Measurements from ENCODE around the gene CCDC134.

The CCDC134 gene

DNA sequence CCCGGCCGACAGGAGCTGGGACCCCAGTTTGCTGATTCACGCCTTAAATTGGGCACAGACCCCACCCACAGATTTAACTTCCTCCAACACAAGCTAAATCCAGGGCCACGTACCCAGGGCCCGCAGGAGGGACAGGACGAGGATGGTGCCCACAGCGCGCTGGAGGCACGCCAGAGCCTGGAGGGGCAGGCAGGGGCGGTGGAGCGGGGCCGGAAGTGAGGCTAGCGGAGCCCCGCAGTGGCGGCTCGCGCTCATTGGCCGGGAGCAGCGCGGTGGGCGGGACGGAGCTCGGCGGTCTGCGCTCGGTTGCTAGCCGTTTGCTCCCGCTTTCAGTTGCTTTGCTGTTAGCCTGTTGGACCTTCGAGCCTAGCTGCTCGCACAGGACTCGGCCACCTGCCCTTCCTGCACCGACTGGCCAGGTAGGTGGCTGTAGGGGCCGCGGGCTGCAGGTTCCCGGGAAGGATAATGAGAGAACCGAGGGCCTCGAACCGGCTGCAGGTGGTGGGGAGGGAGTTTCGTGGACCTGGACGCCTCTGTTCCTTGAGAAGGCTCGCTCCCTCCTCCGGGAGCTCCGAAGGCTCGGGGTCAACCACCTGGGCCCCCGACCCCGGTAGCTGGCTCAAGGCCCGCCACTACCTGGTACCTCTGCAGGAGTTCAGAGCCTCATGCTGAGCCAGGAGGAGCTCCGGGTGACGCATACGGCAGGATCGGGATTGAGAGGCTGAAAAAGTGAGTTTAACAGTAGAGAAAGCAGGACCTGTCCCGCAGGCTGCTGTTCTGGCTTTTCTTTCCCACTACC, at the start of gene CCDC134:
TSS of gene CCDC134 (plus strand) at position 332 of the 799 bp plus-strand sequence. CDS start 8,212 bp downstream, outside the sequence.
- no CpG with 5 or more reads among the region's 52 CpGs for WGBS (ENCODE audit: insufficient coverage, insufficient read length)
- H3K36me3 ChIP-seq (ENCODE audit: control insufficient read depth, insufficient read depth, low read length): no peaks in the 10 kb centered on the region
- no peaks in the 10 kb centered on the region for H3K27me3 ChIP-seq (ENCODE audit: control insufficient read depth, insufficient read depth, low read length)
- peak; percentile 67 for DNase-seq (ENCODE audit: low read depth, low spot score)
- no peak within 1 kb of the TSS for H3K27ac ChIP-seq (ENCODE audit: low read length)
- no peaks in the 10 kb centered on the region for H3K9me3 ChIP-seq (ENCODE audit: control insufficient read depth, insufficient read depth, low read length)
- H3K4me3 ChIP-seq (ENCODE audit: low read length): peak within 1 kb of the TSS; percentile 73
- peaks cover 4% of the 10 kb centered on the region; the same call in 1 of the 2 replicates for H3K4me1 ChIP-seq (ENCODE audit: control insufficient read depth, insufficient read depth, low read length)

DNA sequence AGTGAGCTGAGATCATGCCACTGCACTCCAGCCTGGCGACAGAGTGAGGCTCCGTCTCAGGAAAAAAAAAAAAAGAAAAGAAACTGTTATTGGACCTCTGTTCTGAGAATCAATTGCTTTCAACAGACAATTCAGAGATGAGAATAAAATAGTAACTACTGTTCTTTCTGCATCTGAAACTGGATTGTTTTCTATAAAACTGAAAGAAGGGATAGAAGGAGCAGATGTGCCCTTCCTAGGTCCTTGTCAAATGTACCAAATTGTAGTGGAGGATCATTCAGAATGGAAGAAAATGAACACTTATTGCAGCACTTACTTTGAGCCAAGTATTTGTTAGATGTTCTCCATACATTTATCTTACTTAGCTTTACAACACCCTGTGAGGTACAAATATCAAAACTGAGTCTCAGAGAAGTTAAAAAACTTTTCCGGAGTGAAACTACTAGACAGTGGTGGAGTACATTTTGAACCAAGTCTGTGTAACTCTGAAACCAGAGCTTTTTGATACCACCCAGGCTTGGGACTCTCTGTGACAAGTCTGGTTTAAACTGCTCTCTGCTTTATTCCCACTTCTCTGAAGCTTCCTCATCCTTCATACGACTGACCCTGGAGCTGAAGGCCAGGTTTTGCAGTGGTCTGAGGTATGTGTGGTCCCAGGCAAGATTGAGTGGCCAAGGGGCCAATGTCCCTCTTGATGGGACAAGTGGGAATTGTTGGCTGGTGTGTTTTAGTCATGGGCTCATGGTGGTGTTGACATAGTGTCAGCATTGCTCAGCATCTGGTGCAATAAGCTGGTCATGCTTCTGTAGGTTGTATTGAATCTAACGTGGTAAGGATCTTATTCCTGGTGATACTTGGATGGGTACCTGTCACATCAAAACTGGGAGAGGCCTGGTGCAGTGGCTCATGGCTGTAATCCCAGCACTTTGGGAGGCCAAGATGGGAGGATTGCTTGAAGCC, 48.2 kb upstream of the CCDC134 start:
- DNase-seq (ENCODE audit: low read depth, low spot score): no peak
- no CpG with 5 or more reads among the region's 5 CpGs for WGBS (ENCODE audit: insufficient coverage, insufficient read length)

DNA sequence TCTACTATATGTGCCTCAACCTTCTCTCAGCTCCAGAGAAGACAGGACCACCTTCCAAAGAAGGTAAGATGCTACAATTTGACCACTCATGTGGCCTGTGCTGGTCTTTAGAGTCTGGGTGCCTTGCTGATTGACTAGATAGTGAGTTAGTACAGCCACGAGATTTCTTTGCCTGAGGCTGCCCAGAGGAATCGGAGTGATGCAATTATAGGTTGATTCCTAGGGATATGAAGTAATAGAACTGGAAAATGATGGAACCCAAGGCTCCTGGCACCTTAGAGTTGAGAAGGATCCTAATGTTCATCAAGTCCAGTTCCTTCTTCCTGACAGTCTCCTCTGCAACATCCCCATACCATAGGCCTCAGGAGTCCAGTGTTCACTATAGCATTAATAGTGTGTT, 46.5 kb upstream of the CCDC134 start:
- no peaks in the 10 kb centered on the region for H3K27me3 ChIP-seq (ENCODE audit: control insufficient read depth, insufficient read depth, low read length)
- no peak overlapping the region for H3K4me3 ChIP-seq (ENCODE audit: low read length)
- no peak overlapping the region for H3K27ac ChIP-seq (ENCODE audit: low read length)
- WGBS (ENCODE audit: insufficient coverage, insufficient read length): no CpG with 5 or more reads among the region's 2 CpGs
- H3K4me1 ChIP-seq (ENCODE audit: control insufficient read depth, insufficient read depth, low read length): peaks cover 3% of the 10 kb centered on the region
- no peak for DNase-seq (ENCODE audit: low read depth, low spot score)
- no peaks in the 10 kb centered on the region for H3K9me3 ChIP-seq (ENCODE audit: control insufficient read depth, insufficient read depth, low read length)
- no peaks in the 10 kb centered on the region for H3K36me3 ChIP-seq (ENCODE audit: control insufficient read depth, insufficient read depth, low read length)

More for the DNA sequence above, 48.2 kb upstream of the CCDC134 start:
- Histone ChIP-seq H3K4me3 (ENCODE audit: low read length) (no peak overlapping the region), H3K36me3 (ENCODE audit: control insufficient read depth, insufficient read depth, low read length) (no peaks in the 10 kb centered on the region), H3K27me3 (ENCODE audit: control insufficient read depth, insufficient read depth, low read length) (no peaks in the 10 kb centered on the region), H3K27ac (ENCODE audit: low read length) (no peak overlapping the region), H3K4me1 (ENCODE audit: control insufficient read depth, insufficient read depth, low read length) (peaks cover 3% of the 10 kb centered on the region), H3K9me3 (ENCODE audit: control insufficient read depth, insufficient read depth, low read length) (no peaks in the 10 kb centered on the region)

DNA sequence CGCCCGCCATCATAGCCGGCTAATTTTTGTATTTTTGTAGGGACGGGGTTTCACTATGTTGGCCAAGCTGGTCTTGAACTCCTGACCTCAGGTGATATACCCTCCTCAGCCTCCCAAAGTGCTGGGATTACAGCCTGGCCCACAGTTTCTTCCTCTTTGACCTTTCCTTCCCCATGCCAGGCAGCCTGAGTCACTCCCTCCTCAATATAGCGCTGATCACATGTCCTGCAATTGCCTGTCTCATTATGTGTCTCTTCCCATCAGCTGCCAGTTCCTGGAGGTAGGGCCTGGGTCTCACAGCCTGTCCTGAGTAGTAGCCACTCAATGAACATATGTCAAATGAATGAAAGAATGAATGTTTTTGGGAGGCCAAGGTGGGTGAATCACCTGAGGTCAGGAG, 43.0 kb upstream of the CCDC134 start:
- no peaks in the 10 kb centered on the region for H3K27me3 ChIP-seq (ENCODE audit: control insufficient read depth, insufficient read depth, low read length)
- no peak overlapping the region for H3K4me3 ChIP-seq (ENCODE audit: low read length)
- no peaks in the 10 kb centered on the region for H3K36me3 ChIP-seq (ENCODE audit: control insufficient read depth, insufficient read depth, low read length)
- no peak overlapping the region for H3K27ac ChIP-seq (ENCODE audit: low read length)
- no CpG with 5 or more reads among the region's 5 CpGs for WGBS (ENCODE audit: insufficient coverage, insufficient read length)
- H3K4me1 ChIP-seq (ENCODE audit: control insufficient read depth, insufficient read depth, low read length): peaks cover 3% of the 10 kb centered on the region
- no peak for DNase-seq (ENCODE audit: low read depth, low spot score)
- no peaks in the 10 kb centered on the region for H3K9me3 ChIP-seq (ENCODE audit: control insufficient read depth, insufficient read depth, low read length)

DNA sequence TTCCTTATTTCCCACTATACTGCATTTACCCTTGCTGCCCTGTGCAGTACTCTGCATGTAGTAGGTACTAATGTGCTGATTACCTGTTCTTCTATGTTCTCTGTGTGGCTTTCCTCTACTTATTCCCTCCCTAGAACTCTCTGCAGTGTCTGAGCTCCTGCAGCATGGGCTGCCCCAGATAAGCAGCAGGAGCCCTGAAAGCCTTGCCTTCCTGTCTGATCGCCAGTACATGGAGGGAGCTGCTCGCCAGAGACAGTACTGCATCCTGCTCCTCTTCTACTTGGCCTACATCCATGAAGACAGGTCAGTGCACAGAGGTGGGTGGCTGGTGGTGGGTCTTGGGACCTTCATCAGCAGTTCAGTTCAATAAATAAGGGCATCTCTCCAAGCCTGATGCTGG, 42.2 kb upstream of the CCDC134 start:
- WGBS (ENCODE audit: insufficient coverage, insufficient read length): no CpG with 5 or more reads among the region's 2 CpGs
- Histone ChIP-seq H3K4me1 (ENCODE audit: control insufficient read depth, insufficient read depth, low read length) (peaks cover 3% of the 10 kb centered on the region), H3K4me3 (ENCODE audit: low read length) (no peak overlapping the region), H3K27ac (ENCODE audit: low read length) (no peak overlapping the region), H3K36me3 (ENCODE audit: control insufficient read depth, insufficient read depth, low read length) (no peaks in the 10 kb centered on the region), H3K27me3 (ENCODE audit: control insufficient read depth, insufficient read depth, low read length) (no peaks in the 10 kb centered on the region), H3K9me3 (ENCODE audit: control insufficient read depth, insufficient read depth, low read length) (no peaks in the 10 kb centered on the region)
- DNase-seq (ENCODE audit: low read depth, low spot score): no peak

DNA sequence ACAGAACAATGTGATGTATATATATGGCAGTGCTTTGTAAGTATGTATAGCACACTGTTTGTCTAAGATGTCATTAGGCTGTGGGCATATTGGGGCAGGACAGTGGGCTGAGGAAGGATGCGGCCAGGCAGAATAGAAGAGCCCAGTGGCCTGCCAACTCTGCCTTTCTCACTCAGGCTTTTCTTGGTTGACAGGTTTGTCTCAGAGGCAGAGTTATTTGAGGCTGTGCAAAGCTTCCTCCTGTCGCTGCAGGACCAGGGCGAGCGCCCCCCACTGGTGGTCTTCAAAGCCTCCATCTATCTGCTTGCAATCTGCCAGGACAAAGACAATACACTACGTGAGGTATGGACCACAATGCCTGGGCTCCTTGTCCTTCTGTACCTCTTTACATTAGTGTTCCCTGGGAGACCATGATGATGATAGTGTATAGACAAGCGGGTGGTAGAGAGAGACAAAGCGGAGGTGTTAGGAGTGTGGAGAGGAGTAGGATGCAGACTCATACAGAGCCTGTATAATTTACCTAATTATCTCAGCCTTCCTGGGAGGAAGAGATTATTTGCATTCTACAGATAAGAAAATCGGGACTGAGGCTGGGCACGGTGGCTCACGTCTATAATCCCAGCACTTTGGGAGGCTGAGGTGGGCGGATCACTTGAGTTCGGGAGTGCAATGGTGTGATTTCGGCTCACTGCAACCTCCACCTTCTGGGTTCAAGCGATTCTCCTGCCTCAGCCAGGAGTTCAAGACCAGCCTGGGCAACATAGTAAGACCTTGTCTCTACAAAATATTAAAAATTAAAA, 37.3 kb upstream of the CCDC134 start:
- Histone ChIP-seq H3K9me3 (ENCODE audit: control insufficient read depth, insufficient read depth, low read length) (no peaks in the 10 kb centered on the region), H3K27ac (ENCODE audit: low read length) (no peak overlapping the region), H3K4me1 (ENCODE audit: control insufficient read depth, insufficient read depth, low read length) (no peaks in the 10 kb centered on the region), H3K27me3 (ENCODE audit: control insufficient read depth, insufficient read depth, low read length) (no peaks in the 10 kb centered on the region), H3K36me3 (ENCODE audit: control insufficient read depth, insufficient read depth, low read length) (no peaks in the 10 kb centered on the region), H3K4me3 (ENCODE audit: low read length) (no peak overlapping the region)
- peak; percentile 72 for DNase-seq (ENCODE audit: low read depth, low spot score)
- no CpG with 5 or more reads among the region's 14 CpGs for WGBS (ENCODE audit: insufficient coverage, insufficient read length)

DNA sequence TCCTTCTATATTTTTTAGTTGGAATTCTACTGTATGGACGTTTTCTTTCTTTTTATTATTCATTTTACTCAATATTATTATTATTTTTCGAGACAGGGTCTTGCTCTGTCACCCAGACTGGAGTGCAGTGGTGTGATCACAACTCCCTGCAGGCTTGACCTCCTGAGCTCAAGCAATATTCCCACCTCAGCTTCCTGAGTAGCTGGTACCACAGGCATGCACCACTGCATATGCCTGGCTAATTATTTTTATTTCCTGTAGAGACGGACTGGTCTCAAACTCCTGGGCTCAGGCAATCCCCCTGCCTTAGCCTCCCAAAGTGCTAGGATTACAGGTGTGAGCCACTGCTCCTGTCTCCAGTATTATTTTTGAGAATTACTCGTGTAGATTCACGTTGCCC, 34.0 kb upstream of the CCDC134 start:
- no peaks in the 10 kb centered on the region for H3K27me3 ChIP-seq (ENCODE audit: control insufficient read depth, insufficient read depth, low read length)

DNA sequence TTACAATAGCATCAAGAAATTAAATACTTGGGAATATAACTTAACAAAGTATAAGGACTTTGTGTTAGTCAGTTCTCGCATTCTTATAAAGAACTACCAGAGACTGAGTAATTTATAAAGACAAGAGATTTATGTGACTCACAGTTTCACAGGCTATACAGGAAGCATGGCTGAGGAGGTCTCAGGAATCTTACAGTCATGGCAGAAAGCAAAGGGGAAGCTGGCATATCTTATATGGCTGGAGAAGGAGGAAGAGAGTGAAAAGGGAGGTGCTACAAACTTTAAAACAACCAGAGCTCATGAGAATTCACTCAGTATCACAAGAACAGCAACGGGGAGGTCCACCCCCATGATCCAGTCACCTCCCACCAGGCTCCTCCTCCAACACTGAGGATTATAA, 32.0 kb upstream of the CCDC134 start:
- no peaks in the 10 kb centered on the region for H3K9me3 ChIP-seq (ENCODE audit: control insufficient read depth, insufficient read depth, low read length)
- H3K4me1 ChIP-seq (ENCODE audit: control insufficient read depth, insufficient read depth, low read length): no peaks in the 10 kb centered on the region
- no peak overlapping the region for H3K4me3 ChIP-seq (ENCODE audit: low read length)
- no peaks in the 10 kb centered on the region for H3K27me3 ChIP-seq (ENCODE audit: control insufficient read depth, insufficient read depth, low read length)
- DNase-seq (ENCODE audit: low read depth, low spot score): no peak
- H3K36me3 ChIP-seq (ENCODE audit: control insufficient read depth, insufficient read depth, low read length): no peaks in the 10 kb centered on the region
- no peak overlapping the region for H3K27ac ChIP-seq (ENCODE audit: low read length)
- WGBS (ENCODE audit: insufficient coverage, insufficient read length): no CpG with 5 or more reads among the region's 2 CpGs

More for the DNA sequence above, 34.0 kb upstream of the CCDC134 start:
- no CpG with 5 or more reads among the region's 5 CpGs for WGBS (ENCODE audit: insufficient coverage, insufficient read length)
- H3K4me1 ChIP-seq (ENCODE audit: control insufficient read depth, insufficient read depth, low read length): no peaks in the 10 kb centered on the region
- no peak overlapping the region for H3K27ac ChIP-seq (ENCODE audit: low read length)
- DNase-seq (ENCODE audit: low read depth, low spot score): no peak
- H3K4me3 ChIP-seq (ENCODE audit: low read length): no peak overlapping the region
- H3K36me3 ChIP-seq (ENCODE audit: control insufficient read depth, insufficient read depth, low read length): no peaks in the 10 kb centered on the region
- no peaks in the 10 kb centered on the region for H3K9me3 ChIP-seq (ENCODE audit: control insufficient read depth, insufficient read depth, low read length)

DNA sequence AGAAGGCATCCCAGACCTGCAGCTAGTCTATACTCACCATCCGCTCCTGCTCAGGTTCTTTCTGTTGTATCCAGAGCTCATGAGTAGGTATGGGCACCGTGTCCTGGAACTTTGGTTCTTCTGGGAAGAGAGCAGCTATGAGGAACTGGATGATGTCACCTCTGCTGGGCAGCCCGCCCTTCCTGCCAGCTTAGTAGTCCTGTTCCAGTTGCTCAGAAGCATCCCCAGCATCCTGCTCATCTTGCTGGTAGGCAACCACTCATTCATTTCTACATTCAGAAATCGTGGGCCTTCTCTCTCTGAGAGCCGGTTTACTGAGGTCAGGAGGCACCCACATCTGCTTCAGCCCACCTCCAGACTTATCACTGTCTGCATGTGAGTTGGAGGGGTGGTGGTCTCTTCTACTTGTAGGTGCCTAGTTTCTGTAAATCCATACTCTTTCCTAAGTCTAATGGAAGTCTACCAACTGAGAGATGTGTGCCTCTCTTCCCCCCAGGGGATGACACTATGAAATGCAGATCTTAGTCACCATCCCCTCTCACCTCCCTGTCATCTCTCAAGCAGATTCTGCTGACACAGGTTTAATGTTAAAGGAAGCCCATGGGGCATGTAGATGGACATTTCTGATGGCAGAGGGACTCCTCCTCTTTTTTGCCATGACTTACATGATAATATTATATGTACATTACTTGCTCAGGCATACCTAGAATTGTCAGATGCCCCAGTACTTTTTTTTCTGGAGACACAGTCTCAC, 29.6 kb upstream of the CCDC134 start:
- Histone ChIP-seq H3K27me3 (ENCODE audit: control insufficient read depth, insufficient read depth, low read length) (no peaks in the 10 kb centered on the region), H3K27ac (ENCODE audit: low read length) (no peak overlapping the region), H3K36me3 (ENCODE audit: control insufficient read depth, insufficient read depth, low read length) (no peaks in the 10 kb centered on the region), H3K4me3 (ENCODE audit: low read length) (no peak overlapping the region), H3K4me1 (ENCODE audit: control insufficient read depth, insufficient read depth, low read length) (no peaks in the 10 kb centered on the region), H3K9me3 (ENCODE audit: control insufficient read depth, insufficient read depth, low read length) (no peaks in the 10 kb centered on the region)
- no peak for DNase-seq (ENCODE audit: low read depth, low spot score)
- no CpG with 5 or more reads among the region's 5 CpGs for WGBS (ENCODE audit: insufficient coverage, insufficient read length)
